K562 (cell line): Measurements from ENCODE around the gene RPE. TPM values are rescaled to one million over a fixed set of nuclear protein-coding genes. Genes with fewer than 3 reads are reported as not detected.

Experiments used
- AFF4 ChIP-seq: sonication (generic); formaldehyde crosslinking; IDR thresholded peaks from 2 replicates; pipeline ENCODE4 v1.8.0; 2023; ENCODE audit warnings: mild to moderate bottlenecking, missing genetic modification reagents
- CBX3 ChIP-seq, 2 experiments: IDR thresholded peaks; 1 replicate in 1 of 2; 2 replicates in 1 of 2; pipeline ENCODE4 v1.6.1; 2012; ENCODE audit warnings: inconsistent platforms in 2 of 2, low read length in 2 of 2, borderline replicate concordance in 1 of 2, control low read depth in 1 of 2
- CCAR2 ChIP-seq: fragments of 200-400 bp; formaldehyde crosslinking; IDR thresholded peaks from 2 replicates; pipeline ENCODE4 v1.6.1; 2017; ENCODE audit warnings: mild to moderate bottlenecking, low read depth, low read length
- KAT2B ChIP-seq: IDR thresholded peaks from one replicate; pipeline ENCODE4 v1.6.1; 2012; ENCODE audit warnings: low read depth, mild to moderate bottlenecking, control low read depth, inconsistent platforms, low read length, moderate library complexity
- MAFG ChIP-seq: fragments of 450-650 bp; conservative IDR thresholded peaks from 2 replicates; pipeline ENCODE4 v1.6.1; 2016; ENCODE audit warnings: missing genetic modification characterization, missing compliant biosample characterization
- NRF1 ChIP-seq, 2 experiments: fragments of 450-650 bp; IDR thresholded peaks in 1 of 2; conservative IDR thresholded peaks in 1 of 2; 2 replicates each; pipeline ENCODE4 v1.6.1; 2014; ENCODE audit warnings: mild to moderate bottlenecking in 2 of 2
- PTRF ChIP-seq: fragments of 450-650 bp; IDR thresholded peaks from 2 replicates; pipeline ENCODE4 v1.6.1; 2016; ENCODE audit warnings: mild to moderate bottlenecking, missing genetic modification characterization, missing compliant biosample characterization
- SIN3A ChIP-seq, 2 experiments: fragments of 150-350 bp in 1 of 2; IDR thresholded peaks; 2 replicates each; pipeline ENCODE4 v1.6.1; 2011 to 2016; ENCODE audit warnings: borderline replicate concordance in 2 of 2, low read depth in 2 of 2, low read length in 2 of 2, mild to moderate bottlenecking in 2 of 2, moderate library complexity in 2 of 2; ENCODE audit not compliant: control insufficient read depth in 1 of 2
- SNAPC5 ChIP-seq: fragments of 250-450 bp; sonication (Bioruptor Pico); IDR thresholded peaks from 2 replicates; pipeline ENCODE4 v1.8.0; 2021; ENCODE audit warnings: moderate library complexity, mild to moderate bottlenecking, inconsistent platforms
- ZBTB9 ChIP-seq: fragments of 450-650 bp; formaldehyde crosslinking; IDR thresholded peaks from 2 replicates; pipeline ENCODE4 v1.4.0; 2020; ENCODE audit warnings: mild to moderate bottlenecking, moderate library complexity
- ZMIZ1 ChIP-seq, 2 experiments: fragments of 150-350 bp in 1 of 2; IDR thresholded peaks; 2 replicates each; pipeline ENCODE4 v1.6.1; 2012 to 2016; ENCODE audit warnings: low read depth in 2 of 2, low read length in 2 of 2, mild to moderate bottlenecking in 1 of 2, moderate library complexity in 1 of 2
- ZNF143 ChIP-seq: sonication (generic); formaldehyde crosslinking; IDR thresholded peaks from 2 replicates; pipeline ENCODE4 v1.9.0; 2022; ENCODE audit warnings: mild to moderate bottlenecking, missing genetic modification reagents
- ZNF384 ChIP-seq: IDR thresholded peaks from 2 replicates; pipeline ENCODE4 v1.6.1; 2012; ENCODE audit warnings: low read depth, low read length, improper control_type of control experiment
- ZNF740 ChIP-seq, 3 experiments: fragments of 200-800 bp in 1 of 3; sonication (Bioruptor generic) in 1 of 3; sonication (generic) in 1 of 3; formaldehyde crosslinking in 1 of 3; IDR thresholded peaks; 2 replicates each; pipeline versions ENCODE4 v1.6.1 to v1.8.0; 2016 to 2022; ENCODE audit warnings: mild to moderate bottlenecking in 2 of 3, missing compliant biosample characterization in 2 of 3, missing genetic modification characterization in 2 of 3, missing genetic modification reagents in 1 of 3
- ZNF766 ChIP-seq: fragments of 200-800 bp; sonication (Bioruptor generic); conservative IDR thresholded peaks from 2 replicates; pipeline ENCODE4 v1.6.1; 2016; ENCODE audit warnings: missing genetic modification characterization, missing compliant biosample characterization
- polyA plus RNA-seq, 8 experiments: library from polyadenylated mRNA; depleted of rRNA in 4 of 8; stranded (reverse) in 5 of 8; unstranded in 3 of 8; fragments of >200 nt; fragmentation: Nextera tagmentation in 2 of 8; fragmentation: Illumina TruSeq in 1 of 8; extraction: Ambion mirVana in 2 of 8; extraction: Trizol in 1 of 8; gene quantifications; 2 replicates each; pipeline versions ENCODE4 v1.2.1 to v1.2.3, GENCODE V29; 2011 to 2014; ENCODE audit warnings: inconsistent platforms in 1 of 8, missing spikeins in 1 of 8
- total RNA-seq, 7 experiments: library from RNA; depleted of rRNA in 6 of 7; stranded (reverse); fragments of >200 nt in 6 of 7; fragmentation: Illumina TruSeq in 2 of 7; extraction: Trizol in 2 of 7; gene quantifications; 2 replicates each; pipeline versions ENCODE4 v1.2.1 to v1.2.3, GENCODE V29; 2011 to 2021; ENCODE audit warnings: low replicate concordance in 1 of 7

The RPE gene
- total and polyA plus RNA-seq, 9 of the 15 experiments (the other 6 are each of a cell fraction or from before 2014, with no cell fraction given): 33.5 to 65.3 (median 50.4) TPM

- TF ChIP-seq PTRF (tag) (no peak), SNAPC5 (CRISPR knock-in tag) (no peak), SIN3A (IDR thresholded peaks at IDR 0.05; ENCODE audit: borderline replicate concordance in 2 of 2, control insufficient read depth in 1 of 2, low read depth in 2 of 2, low read length in 2 of 2) (peak in 1 of 2 experiments; percentile 37; a peak in 1 of 4 replicates), ZNF740 (CRISPR knock-in tag; IDR thresholded peaks at IDR 0.05) (no peak), ZNF740 (tag; IDR thresholded peaks at IDR 0.05) (no peak), ZNF766 (CRISPR knock-in tag) (no peak), ZNF384 (no peak), ZNF143 (no peak), CCAR2 (no peak), ZBTB9 (CRISPR knock-in tag) (no peak), ZMIZ1 (IDR thresholded peaks at IDR 0.05; ENCODE audit: low read depth in 2 of 2, low read length in 2 of 2) (no peak), NRF1 (conservative IDR thresholded peaks at IDR 0.05 in 1 of 2, IDR thresholded peaks at IDR 0.05 in 1 of 2) (peak; percentile 43 to 54), AFF4 (CRISPR knock-in tag) (no peak), MAFG (tag) (no peak), CBX3 (IDR thresholded peaks at IDR 0.05; ENCODE audit: borderline replicate concordance in 1 of 2, low read length in 2 of 2) (no peak), KAT2B (no peak)
These were observed at the start of gene RPE (continued) for GRCh38 chr2:210002158-210003157.
